OCI-LY3 (cell line): ENCODE results near the gene KRT14.

ENCODE experiments used
- H2AFZ ChIP-seq: fragments of 200-600, 300-600 bp; shearing (Covaris generic); 2 replicates; pipeline ENCODE4 v1.6.0; 2014; ENCODE audit warnings: antibody characterized with exemption, low read depth, low read length
- H3K27ac ChIP-seq: fragments of 200-600, 300-600 bp; sonication (generic); 2 replicates; pipeline ENCODE4 v1.5.1; 2014; ENCODE audit warnings: mild to moderate bottlenecking, low read length, moderate library complexity, mixed read lengths
- H3K27me3 ChIP-seq: fragments of 200-600, 300-600 bp; sonication (generic); 2 replicates; pipeline ENCODE4 v1.6.1; 2014; ENCODE audit warnings: low read depth, low read length, mixed read lengths
- H3K36me3 ChIP-seq: fragments of 200-600, 300-600 bp; sonication (generic); replicated peaks from 2 replicates; pipeline ENCODE3; 2014; ENCODE audit warnings: low read depth, low read length, mixed read lengths
- H3K4me1 ChIP-seq: fragments of 300-600, 200-600 bp; sonication (generic); 2 replicates; pipeline ENCODE4 v1.6.1; 2014; ENCODE audit warnings: low read length, mixed read lengths
- H3K4me2 ChIP-seq: fragments of 200-600, 300-600 bp; sonication (generic); 2 replicates; pipeline ENCODE4 v1.6.1; 2014; ENCODE audit warnings: low read length, mixed read lengths
- H3K4me3 ChIP-seq: fragments of 300-600, 200-600 bp; sonication (generic); 2 replicates; pipeline ENCODE4 v1.5.1; 2014; ENCODE audit warnings: antibody characterized with exemption, mild to moderate bottlenecking, low read length, moderate library complexity
- H3K79me2 ChIP-seq: fragments of 300-600, 200-600 bp; shearing (Covaris generic); 2 replicates; pipeline ENCODE4 v1.6.1; 2014; ENCODE audit warnings: mild to moderate bottlenecking, low read length, mixed read lengths
- H3K9ac ChIP-seq: fragments of 300-600, 200-600 bp; shearing (Covaris generic); 2 replicates; pipeline ENCODE4 v1.6.0; 2014; ENCODE audit warnings: mild to moderate bottlenecking, low read length, moderate library complexity
- H3K9me3 ChIP-seq: fragments of 200-600, 300-600 bp; shearing (Covaris generic); 2 replicates; pipeline ENCODE4 v1.6.1; 2014; ENCODE audit warnings: low read length, mixed read lengths; ENCODE audit not compliant: insufficient read depth
- H4K20me1 ChIP-seq: fragments of 200-600, 300-600 bp; sonication (generic); 2 replicates; pipeline ENCODE4 v1.6.1; 2016; ENCODE audit warnings: low read length, mixed read lengths; ENCODE audit not compliant: insufficient read depth
- CTCF ChIP-seq: fragments of 200-600, 300-600 bp; sonication (generic); IDR thresholded peaks from 2 replicates; pipeline ENCODE4 v1.5.1; 2014; ENCODE audit warnings: antibody characterized with exemption, low read length, low read depth
- EZH2phosphoT487 ChIP-seq: fragments of 200-600 bp; shearing (Covaris generic); IDR thresholded peaks from 2 replicates; pipeline ENCODE4 v1.6.1; 2018; ENCODE audit warnings: antibody characterized with exemption, mixed run types, low read depth

Gene KRT14

GRCh38 chr17:41553176-41553575 is 33.5 kb downstream of the KRT14 start:
- Histone ChIP-seq H3K4me3 (no peak overlapping the region), H3K4me2 (no peak overlapping the region), H3K9ac (no peak overlapping the region), H4K20me1 (no peaks in the 10 kb centered on the region), H3K36me3 (no peaks in the 10 kb centered on the region), H3K27me3 (peaks cover 29% of the 10 kb centered on the region), H3K4me1 (peaks cover 7% of the 10 kb centered on the region), H3K27ac (no peak overlapping the region), H3K9me3 (no peaks in the 10 kb centered on the region), H3K79me2 (no peaks in the 10 kb centered on the region), H2AFZ (no peak overlapping the region)
- no peak for TF ChIP-seq EZH2phosphoT487
- no peak for TF ChIP-seq CTCF

GRCh38 chr17:41552455-41552854 is 34.2 kb downstream of the KRT14 start:
- H3K4me1 ChIP-seq = peaks cover 7% of the 10 kb centered on the region

GRCh38 chr17:41551365-41551764 is 35.3 kb downstream of the KRT14 start:
- H3K36me3 ChIP-seq = no peaks in the 10 kb centered on the region
- H3K27me3 ChIP-seq = peaks cover 21% of the 10 kb centered on the region
- peaks cover 7% of the 10 kb centered on the region for H3K4me1 ChIP-seq
- H2AFZ ChIP-seq = no peak overlapping the region
- no peaks in the 10 kb centered on the region for H3K9me3 ChIP-seq
- H3K4me2 ChIP-seq = no peak overlapping the region
- no peak overlapping the region for H3K9ac ChIP-seq
- H3K4me3 ChIP-seq = no peak overlapping the region
- H3K27ac ChIP-seq = no peak overlapping the region
- no peaks in the 10 kb centered on the region for H4K20me1 ChIP-seq
- no peaks in the 10 kb centered on the region for H3K79me2 ChIP-seq
- TF ChIP-seq CTCF (no peak), EZH2phosphoT487 (no peak)

More at GRCh38 chr17:41552455-41552854, 34.2 kb downstream of the KRT14 start:
- TF ChIP-seq EZH2phosphoT487 = no peak
- TF ChIP-seq CTCF = no peak
- Histone ChIP-seq H3K4me2 (no peak overlapping the region), H3K27ac (no peak overlapping the region), H3K4me3 (no peak overlapping the region), H2AFZ (no peak overlapping the region), H3K9ac (no peak overlapping the region), H3K36me3 (no peaks in the 10 kb centered on the region), H4K20me1 (no peaks in the 10 kb centered on the region), H3K79me2 (no peaks in the 10 kb centered on the region), H3K27me3 (peaks cover 22% of the 10 kb centered on the region), H3K9me3 (no peaks in the 10 kb centered on the region)

- no peak overlapping the region for H3K4me3 ChIP-seq
- H3K79me2 ChIP-seq = no peaks in the 10 kb centered on the region
- H4K20me1 ChIP-seq = no peaks in the 10 kb centered on the region
- peak overlapping the region; percentile 100; the same call in 1 of the 2 replicates for H2AFZ ChIP-seq
- H3K4me2 ChIP-seq = peak overlapping the region; percentile 100
- TF ChIP-seq CTCF (no peak), EZH2phosphoT487 (no peak)
- H3K4me1 ChIP-seq = peaks cover 7% of the 10 kb centered on the region
- H3K9me3 ChIP-seq = no peaks in the 10 kb centered on the region
- no peak overlapping the region for H3K27ac ChIP-seq
- peaks cover 10% of the 10 kb centered on the region; the same call in 1 of the 2 replicates for H3K27me3 ChIP-seq
- H3K9ac ChIP-seq = no peak overlapping the region
- H3K36me3 ChIP-seq = no peaks in the 10 kb centered on the region
Observed at GRCh38 chr17:41549596-41550039, 37.1 kb downstream of the KRT14 start.
